Vagina (tissue), 2 donors: Measurements from ENCODE around the gene UTP11. TPM values are rescaled to one million over a fixed set of nuclear protein-coding genes. Genes with fewer than 3 reads are reported as not detected.
A peak's percentile ranks its signal among the peaks of the same experiment; 100 is the strongest.

ENCODE experiments used
- DNase-seq, 2 donors: peaks; one replicate each; pipeline ENCODE4 v3.0.0-alpha.2; 2017; ENCODE audit errors: extremely low spot score in 2 of 2
- H3K27ac ChIP-seq: fragments of 200-600 bp; sonication (generic); one replicate; pipeline ENCODE4 v1.5.1; 2019
- H3K27me3 ChIP-seq: fragments of 200-600 bp; sonication (generic); one replicate; pipeline ENCODE4 v1.5.1; 2019
- H3K36me3 ChIP-seq, 2 donors: fragments of 200-600 bp; sonication (generic); one replicate each; pipeline ENCODE4 v1.5.1; 2017 to 2019
- H3K4me1 ChIP-seq: fragments of 200-600 bp; sonication (generic); one replicate; pipeline ENCODE4 v1.5.1; 2019
- H3K4me3 ChIP-seq, 2 donors: fragments of 200-600 bp; sonication (generic); 1 replicate in 1 of 2; 2 replicates in 1 of 2; pipeline ENCODE4 v1.5.1; 2016 to 2019
- H3K9me3 ChIP-seq: fragments of 200-600 bp; sonication (generic); one replicate; pipeline ENCODE4 v1.5.1; 2019
- CTCF ChIP-seq, 3 experiments: fragments of 450-650 bp in 2 of 3; fragments of 200-600 bp in 1 of 3; sonication (generic) in 1 of 3; IDR thresholded peaks; one replicate each; pipeline ENCODE4 v1.5.1; 2017 to 2019; ENCODE audit warnings: antibody characterized with exemption in 3 of 3, mild to moderate bottlenecking in 2 of 3, moderate library complexity in 2 of 3
- POLR2A ChIP-seq, 2 donors: fragments of 450-650 bp; IDR thresholded peaks; one replicate each; pipeline ENCODE4 v1.6.1; 2017; ENCODE audit warnings: antibody characterized with exemption in 2 of 2, mild to moderate bottlenecking in 2 of 2, moderate library complexity in 2 of 2
- POLR2AphosphoS5 ChIP-seq, 2 donors: sonication (generic); formaldehyde crosslinking; IDR thresholded peaks; one replicate each; pipeline ENCODE4 v1.9.0; 2017; ENCODE audit warnings: antibody characterized with exemption in 2 of 2, mild to moderate bottlenecking in 2 of 2, low read depth in 1 of 2; ENCODE audit not compliant: insufficient read depth in 1 of 2
- intact Hi-C: fragments of 100-400 bp; cut with DNase I; formaldehyde crosslinking; loops from one replicate; pipeline ENCODE4 v1.15.1; 2023
- total RNA-seq: library from RNA; depleted of rRNA; stranded (reverse); fragments of >200 nt; gene quantifications from one replicate; pipeline ENCODE4 v1.2.3, GENCODE V29; 2016

UTP11 gene
- total RNA-seq, 1 donor from 2014 or later, result 18.7 TPM

- DNase-seq, result peak in 1 of 2 donors; percentile 89
- TF ChIP-seq CTCF (IDR thresholded peaks at IDR 0.05), result no peak
- no peak for TF ChIP-seq POLR2A (IDR thresholded peaks at IDR 0.05)
- TF ChIP-seq POLR2AphosphoS5 (IDR thresholded peaks at IDR 0.05; ENCODE audit: insufficient read depth in 1 of 2, low read depth in 1 of 2), result peak; percentile 71 to 91
- H3K36me3 ChIP-seq, result no peaks in the 10 kb centered on the region
- intact Hi-C loops, result no loop called here
- peak overlapping the region; percentile 93 for H3K27ac ChIP-seq
- H3K4me1 ChIP-seq, result peaks cover 49% of the 10 kb centered on the region
- no peaks in the 10 kb centered on the region for H3K27me3 ChIP-seq
- peak overlapping the region; percentile 54 to 57 for H3K4me3 ChIP-seq
- no peaks in the 10 kb centered on the region for H3K9me3 ChIP-seq
Observed at GRCh38 chr1:37995751-37996345, 16.7 kb upstream of the UTP11 start.

- peak in 1 of 2 donors; percentile 87 for DNase-seq
- Histone ChIP-seq H3K4me3 (no peak overlapping the region), H3K36me3 (no peaks in the 10 kb centered on the region), H3K27me3 (no peaks in the 10 kb centered on the region), H3K27ac (peak overlapping the region; percentile 93), H3K9me3 (no peaks in the 10 kb centered on the region), H3K4me1 (peaks cover 62% of the 10 kb centered on the region)
- intact Hi-C loops, result no loop called here
- TF ChIP-seq POLR2A (IDR thresholded peaks at IDR 0.05), result no peak
- no peak for TF ChIP-seq POLR2AphosphoS5 (IDR thresholded peaks at IDR 0.05; ENCODE audit: insufficient read depth in 1 of 2, low read depth in 1 of 2)
- TF ChIP-seq CTCF (IDR thresholded peaks at IDR 0.05), result no peak
Observed at GRCh38 chr1:37997256-37998088, 15.1 kb upstream of the UTP11 start.

GRCh38 chr1:37998089-37998808, 14.3 kb upstream of the UTP11 start:
- TF ChIP-seq CTCF (IDR thresholded peaks at IDR 0.05), result no peak
- intact Hi-C loops, result no loop called here
- H3K9me3 ChIP-seq, result no peaks in the 10 kb centered on the region
- H3K27ac ChIP-seq, result peak overlapping the region; percentile 93
- H3K27me3 ChIP-seq, result no peaks in the 10 kb centered on the region
- no peaks in the 10 kb centered on the region for H3K36me3 ChIP-seq
- H3K4me3 ChIP-seq, result no peak overlapping the region
- DNase-seq, result no peak
- peaks cover 66% of the 10 kb centered on the region for H3K4me1 ChIP-seq

- DNase-seq, result no peak
- Histone ChIP-seq H3K4me3 (no peak overlapping the region), H3K36me3 (no peaks in the 10 kb centered on the region), H3K27me3 (no peaks in the 10 kb centered on the region), H3K9me3 (no peaks in the 10 kb centered on the region), H3K4me1 (peaks cover 74% of the 10 kb centered on the region), H3K27ac (peak overlapping the region; percentile 93)
- intact Hi-C loops, result no loop called here
- no peak for TF ChIP-seq CTCF (IDR thresholded peaks at IDR 0.05)
- TF ChIP-seq POLR2A (IDR thresholded peaks at IDR 0.05), result no peak
- no peak for TF ChIP-seq POLR2AphosphoS5 (IDR thresholded peaks at IDR 0.05; ENCODE audit: insufficient read depth in 1 of 2, low read depth in 1 of 2)
Observed at GRCh38 chr1:37998913-37999429, 13.6 kb upstream of the UTP11 start.
